Activated naive CD8-positive, alpha-beta T cell treated with anti-CD3 and anti-CD28 coated beads for 36 hours (primary cell): ENCODE data around the gene ARAP1. TPM values are rescaled to one million over a fixed set of nuclear protein-coding genes. Genes with fewer than 3 reads are reported as not detected.

Experiments
- DNase-seq: peaks from one replicate; pipeline ENCODE4 v3.0.0; 2021
- H3K27ac Mint-ChIP-seq: one replicate; pipeline ENCODE4 v1.8.0; 2022; ENCODE audit warnings: mild to moderate bottlenecking, moderate library complexity, mixed read lengths
- H3K27me3 Mint-ChIP-seq: one replicate; pipeline ENCODE4 v1.8.0; 2022; ENCODE audit warnings: mild to moderate bottlenecking, mixed read lengths
- H3K36me3 Mint-ChIP-seq: one replicate; pipeline ENCODE4 v1.8.0; 2021; ENCODE audit warnings: mild to moderate bottlenecking, mixed read lengths
- H3K4me1 Mint-ChIP-seq: one replicate; pipeline ENCODE4 v1.8.0; 2021; ENCODE audit warnings: mixed read lengths
- H3K4me3 Mint-ChIP-seq: one replicate; pipeline ENCODE4 v1.8.0; 2022; ENCODE audit warnings: mild to moderate bottlenecking, moderate library complexity, mixed read lengths
- H3K9me3 Mint-ChIP-seq: one replicate; pipeline ENCODE4 v1.8.0; 2022; ENCODE audit warnings: mixed read lengths
- total RNA-seq, 2 experiments: library from RNA; stranded (reverse); gene quantifications; one replicate each; pipeline ENCODE4 v1.2.3, GENCODE V29; 2021

ARAP1 gene
- total RNA-seq, 2 experiments from 2014 or later, result 49.3 to 52.3 TPM

DNA sequence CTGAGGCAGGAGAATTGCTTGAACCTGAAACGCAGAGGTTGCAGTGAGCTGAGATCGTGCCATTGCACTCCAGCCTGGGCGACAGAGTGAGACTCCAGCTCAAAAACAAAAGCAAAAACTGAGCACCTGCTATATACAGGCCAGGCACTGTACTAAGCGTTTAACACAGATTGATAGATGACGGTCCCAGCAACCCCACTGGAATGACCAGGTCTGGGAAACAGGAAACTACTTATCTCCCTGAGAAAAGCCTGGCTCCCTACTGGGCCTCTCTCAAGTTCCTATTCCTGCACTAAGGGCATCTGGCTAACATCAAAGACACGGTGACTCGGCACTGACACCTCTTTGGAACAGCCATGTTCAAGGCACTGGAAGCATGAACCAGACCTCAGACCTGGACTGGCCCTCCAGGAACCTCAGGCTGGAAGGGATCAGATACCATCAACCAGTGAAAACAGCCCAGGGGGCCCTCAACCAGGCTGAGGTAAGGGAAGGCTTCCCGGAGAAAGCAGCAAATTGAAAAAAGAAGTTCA lies 16.6 kb downstream of the ARAP1 start:
- DNase-seq, result no peak
- Mint-ChIP-seq H3K36me3 (peaks cover 16% of the 10 kb centered on the region), H3K9me3 (no peaks in the 10 kb centered on the region), H3K4me3 (no peak overlapping the region), H3K27me3 (no peaks in the 10 kb centered on the region), H3K27ac (peak overlapping the region; percentile 31), H3K4me1 (peaks cover 40% of the 10 kb centered on the region)

DNA sequence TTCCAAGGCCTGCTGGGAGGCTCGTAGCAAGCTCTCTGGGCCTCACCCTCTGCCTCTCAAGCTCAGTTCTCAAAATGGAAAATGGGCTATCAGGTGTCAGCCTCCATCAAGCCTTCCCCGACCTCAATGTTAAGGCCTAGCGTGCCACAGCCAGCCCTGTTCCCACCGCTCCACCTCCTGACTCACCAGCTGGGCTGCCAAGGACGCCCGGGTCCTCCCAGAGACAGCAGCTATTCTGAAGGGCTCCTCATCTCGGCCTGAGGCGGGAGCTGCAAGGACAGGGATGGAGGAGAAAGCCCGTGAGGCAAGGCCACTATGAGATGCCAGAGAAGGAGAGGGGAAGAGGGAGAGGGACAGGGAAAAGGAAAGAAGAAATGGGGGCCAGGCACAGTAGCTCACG lies 19.9 kb downstream of the ARAP1 start:
- DNase-seq, result no peak
- Mint-ChIP-seq H3K4me3 (no peak overlapping the region), H3K27ac (no peak overlapping the region), H3K9me3 (no peaks in the 10 kb centered on the region), H3K36me3 (peaks cover 10% of the 10 kb centered on the region), H3K4me1 (peaks cover 17% of the 10 kb centered on the region), H3K27me3 (no peaks in the 10 kb centered on the region)

DNA sequence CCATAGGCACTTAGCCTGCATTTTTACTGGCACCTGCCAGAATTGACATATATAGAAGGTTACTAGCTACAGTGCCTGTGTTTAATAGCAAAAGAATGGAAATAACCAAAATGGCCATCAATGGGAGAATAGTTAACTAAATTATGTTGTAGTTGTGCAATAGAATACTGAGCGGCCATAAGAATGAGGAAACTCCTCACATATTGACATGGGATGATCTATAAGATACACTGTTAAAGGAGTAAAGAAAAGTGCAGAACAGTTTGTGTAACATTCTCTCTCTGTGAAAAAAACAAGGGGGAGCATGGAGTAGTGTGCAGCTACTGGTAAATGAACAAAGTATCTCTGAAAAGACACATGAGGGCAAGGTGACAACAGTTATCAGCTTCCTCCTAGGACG lies 21.5 kb downstream of the ARAP1 start:
- no peak for DNase-seq
- Mint-ChIP-seq H3K4me1 (peaks cover 5% of the 10 kb centered on the region), H3K36me3 (peaks cover 10% of the 10 kb centered on the region), H3K27ac (no peak overlapping the region), H3K9me3 (no peaks in the 10 kb centered on the region), H3K27me3 (no peaks in the 10 kb centered on the region), H3K4me3 (no peak overlapping the region)

DNA sequence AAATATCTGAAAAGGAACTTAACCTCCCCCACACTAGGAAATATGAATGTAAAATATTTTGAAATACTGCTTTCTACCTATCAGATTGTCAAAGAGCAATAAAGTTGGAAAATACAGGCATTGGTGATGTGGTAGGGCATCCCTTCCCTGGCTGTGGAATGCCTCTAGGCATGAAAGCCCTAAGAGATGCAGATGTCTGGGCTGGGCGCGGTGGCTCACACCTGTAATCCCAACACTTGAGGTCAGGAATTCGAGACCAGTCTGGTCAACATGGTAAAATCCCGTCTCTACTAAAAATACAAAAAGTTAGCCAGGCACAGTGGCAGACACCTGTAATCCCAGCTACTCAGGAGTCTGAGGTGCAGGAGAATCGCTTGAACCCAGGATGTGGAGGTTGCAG lies 22.0 kb downstream of the ARAP1 start:
- Mint-ChIP-seq H3K27me3 (no peaks in the 10 kb centered on the region), H3K4me3 (no peak overlapping the region), H3K9me3 (no peaks in the 10 kb centered on the region), H3K4me1 (peaks cover 9% of the 10 kb centered on the region), H3K36me3 (peaks cover 10% of the 10 kb centered on the region), H3K27ac (no peak overlapping the region)
- no peak for DNase-seq

DNA sequence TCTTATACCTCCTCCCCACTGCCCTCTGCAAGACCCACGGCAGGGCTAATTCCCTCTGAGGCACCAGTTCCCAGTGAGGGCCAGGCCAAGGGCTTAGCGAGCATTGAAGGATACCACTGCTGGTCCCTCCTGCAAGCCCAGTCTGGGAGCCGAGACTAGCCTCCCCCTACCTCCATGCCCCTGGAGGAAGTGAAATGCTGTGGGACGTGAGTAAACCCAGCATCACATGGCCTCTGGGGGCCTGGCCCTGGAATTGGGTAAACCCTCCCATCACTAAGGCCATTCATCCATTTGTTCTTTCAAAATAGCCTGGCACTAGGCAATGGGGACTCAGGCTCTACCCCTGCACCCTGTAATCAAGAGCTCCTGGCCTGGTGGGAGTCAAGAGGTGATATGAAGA lies 24.7 kb downstream of the ARAP1 start:
- DNase-seq, result no peak
- no peaks in the 10 kb centered on the region for H3K27me3 Mint-ChIP-seq
- no peaks in the 10 kb centered on the region for H3K9me3 Mint-ChIP-seq
- H3K4me3 Mint-ChIP-seq, result no peak overlapping the region
- peaks cover 10% of the 10 kb centered on the region for H3K4me1 Mint-ChIP-seq
- H3K27ac Mint-ChIP-seq, result no peak overlapping the region
- peaks cover 10% of the 10 kb centered on the region for H3K36me3 Mint-ChIP-seq

DNA sequence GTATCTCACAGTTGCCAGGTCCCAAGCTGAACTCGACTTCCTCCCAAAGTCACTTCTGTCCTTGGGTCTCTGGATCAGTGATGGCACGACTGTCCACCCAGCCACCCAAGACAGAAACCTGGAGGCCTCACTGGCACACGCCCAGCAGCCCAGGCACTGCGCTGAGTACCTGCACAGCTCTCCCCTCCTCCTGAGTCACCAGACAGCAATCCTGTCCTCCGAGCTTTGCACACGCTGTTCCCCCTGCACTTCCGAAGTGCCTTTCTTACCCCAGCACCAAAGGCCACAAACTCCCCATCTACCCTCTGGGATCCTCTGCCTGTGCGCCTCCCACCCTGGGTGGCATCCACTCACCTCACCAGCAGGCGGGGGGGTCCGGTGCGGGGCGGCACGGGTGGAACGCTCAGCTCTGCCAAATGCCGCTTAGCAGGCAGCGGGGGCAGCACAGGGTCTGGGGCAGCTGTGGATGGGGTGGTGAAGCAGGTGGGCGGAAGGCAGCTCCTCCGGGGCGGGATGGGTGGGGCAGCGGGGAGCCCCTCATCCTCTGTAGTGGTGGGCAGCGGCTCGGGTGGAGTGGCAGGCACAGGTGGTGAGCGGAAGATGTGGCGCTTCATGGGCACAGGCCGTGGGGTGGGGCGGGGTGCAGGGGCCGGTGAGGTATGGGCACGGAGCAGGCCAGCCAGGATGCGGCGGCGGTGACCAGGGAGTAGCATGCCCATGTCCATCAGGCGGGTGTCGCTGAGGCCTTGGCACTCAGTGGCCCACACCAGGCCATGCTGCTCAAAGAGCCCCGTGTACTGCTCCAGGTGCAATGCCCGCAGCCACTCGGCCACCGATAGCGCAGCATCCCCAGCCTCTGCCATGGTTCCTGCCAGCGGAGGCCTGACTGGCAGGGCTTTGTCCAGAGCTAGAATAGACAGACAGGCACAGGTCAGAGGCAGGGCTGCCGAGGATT lies 25.7 kb downstream of the ARAP1 start:
- no peak overlapping the region for H3K27ac Mint-ChIP-seq
- no peak overlapping the region for H3K4me3 Mint-ChIP-seq
- no peak for DNase-seq
- H3K9me3 Mint-ChIP-seq, result no peaks in the 10 kb centered on the region
- peaks cover 8% of the 10 kb centered on the region for H3K36me3 Mint-ChIP-seq
- H3K4me1 Mint-ChIP-seq, result peaks cover 11% of the 10 kb centered on the region
- no peaks in the 10 kb centered on the region for H3K27me3 Mint-ChIP-seq

DNA sequence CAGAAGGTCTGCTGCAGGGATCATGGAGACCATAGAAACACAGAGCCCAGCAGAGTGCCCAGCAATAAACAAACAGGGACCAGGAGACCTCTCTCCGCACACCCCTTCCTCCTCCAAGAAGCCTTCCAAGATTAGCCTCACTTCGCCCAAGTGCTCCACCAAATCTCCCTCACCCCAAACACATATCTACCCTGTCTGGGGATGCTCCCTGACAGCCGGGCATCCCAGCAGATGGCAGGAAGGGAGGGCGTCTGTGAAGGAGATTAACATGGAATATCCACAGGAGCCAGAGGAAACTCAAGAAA lies 26.5 kb downstream of the ARAP1 start:
- peaks cover under 1% of the 10 kb centered on the region for H3K36me3 Mint-ChIP-seq
- H3K27ac Mint-ChIP-seq, result peak overlapping the region; percentile 57
- peaks cover 14% of the 10 kb centered on the region for H3K4me1 Mint-ChIP-seq
- H3K4me3 Mint-ChIP-seq, result no peak overlapping the region
- no peaks in the 10 kb centered on the region for H3K9me3 Mint-ChIP-seq
- no peaks in the 10 kb centered on the region for H3K27me3 Mint-ChIP-seq
- no peak for DNase-seq

DNA sequence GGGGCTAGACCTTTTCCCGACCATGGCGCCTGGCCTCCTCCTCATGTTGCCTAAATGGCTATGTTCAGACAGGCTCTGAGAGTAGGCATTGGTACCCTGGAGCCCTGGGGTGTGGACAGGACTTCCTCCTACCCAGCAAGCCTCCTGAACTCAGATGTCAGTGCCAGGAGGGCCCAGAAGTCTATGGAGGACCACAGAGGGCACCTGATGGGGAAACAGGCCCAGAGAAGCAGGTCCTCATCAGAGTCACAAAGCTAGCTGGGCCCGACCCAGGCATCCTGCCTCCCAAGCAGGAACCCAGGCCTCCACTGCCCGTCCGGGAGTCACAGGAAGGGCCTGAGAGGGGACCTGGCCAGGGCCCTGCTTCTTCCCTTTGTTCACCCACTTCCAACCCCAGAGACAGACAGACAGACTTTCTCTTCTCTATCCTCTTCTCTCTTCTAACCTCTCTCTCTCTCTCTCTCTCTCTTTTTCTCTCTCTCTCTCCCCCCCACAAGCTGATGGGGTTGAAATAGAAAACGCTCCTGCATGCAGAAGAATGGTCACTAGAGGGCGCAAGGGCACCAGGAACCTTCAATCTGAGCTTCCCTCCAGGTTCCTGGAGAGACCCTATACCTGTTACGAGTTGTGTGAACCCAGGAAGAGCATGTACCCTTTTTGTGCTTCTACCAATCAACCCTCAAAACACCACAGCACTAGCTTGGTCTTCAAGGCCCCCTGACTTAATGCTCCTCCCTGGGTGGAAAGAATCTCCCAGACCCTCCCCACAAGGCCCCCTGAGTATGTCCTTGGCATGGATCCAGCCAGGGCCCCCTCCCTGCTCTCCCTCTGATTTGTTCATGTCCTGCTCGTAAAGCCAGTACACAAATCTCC lies 27.1 kb downstream of the ARAP1 start:
- Mint-ChIP-seq H3K27me3 (no peaks in the 10 kb centered on the region), H3K36me3 (no peaks in the 10 kb centered on the region), H3K9me3 (no peaks in the 10 kb centered on the region), H3K27ac (peak overlapping the region; percentile 57), H3K4me1 (peaks cover 20% of the 10 kb centered on the region), H3K4me3 (no peak overlapping the region)
- peak; percentile 71 for DNase-seq

DNA sequence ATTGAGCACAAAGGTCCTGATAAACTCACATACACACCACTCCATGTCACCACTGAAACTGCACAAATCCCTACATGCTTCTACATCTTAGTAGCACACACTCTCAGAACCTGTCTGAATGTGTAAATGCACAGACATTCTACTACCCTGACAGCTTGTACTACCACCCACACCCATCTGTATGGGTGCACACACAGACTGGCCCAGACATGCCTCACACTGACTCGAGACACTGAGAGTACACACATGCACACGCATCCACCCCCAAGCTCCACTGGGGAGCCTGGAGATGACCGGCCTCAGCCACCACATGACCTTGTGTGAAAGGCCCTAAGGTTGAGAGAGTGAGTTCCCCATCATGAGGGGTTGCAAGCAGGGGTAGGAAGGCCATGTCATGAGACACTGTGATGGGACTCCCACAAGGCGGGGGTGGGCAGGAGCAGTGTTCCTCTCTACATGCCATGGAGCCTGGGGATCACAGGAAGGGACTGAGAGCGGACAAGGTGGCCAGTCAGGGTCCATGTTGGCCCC lies 28.1 kb downstream of the ARAP1 start:
- Mint-ChIP-seq H3K36me3 (peaks cover 2% of the 10 kb centered on the region), H3K27ac (no peak overlapping the region), H3K9me3 (no peaks in the 10 kb centered on the region), H3K27me3 (no peaks in the 10 kb centered on the region), H3K4me1 (peaks cover 30% of the 10 kb centered on the region), H3K4me3 (no peak overlapping the region)
- no peak for DNase-seq

DNA sequence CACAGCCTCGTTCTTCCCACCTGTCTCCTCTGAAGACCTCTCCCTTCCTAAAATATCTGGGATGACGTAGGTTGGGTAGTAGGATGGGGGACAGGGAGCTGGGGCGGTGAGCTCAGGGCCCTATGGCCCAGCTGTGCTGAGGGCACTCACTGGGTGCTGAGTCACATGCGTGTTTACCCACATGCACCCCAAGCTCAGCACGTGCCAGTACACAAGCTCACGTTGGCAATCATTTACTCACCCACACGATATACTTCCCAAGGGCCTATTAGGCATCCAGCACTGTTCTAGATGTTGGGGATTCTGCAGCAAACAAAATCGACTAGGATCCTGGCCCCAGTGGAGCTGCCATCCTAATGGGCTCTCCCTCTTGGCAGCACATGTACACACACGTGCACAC lies 28.7 kb downstream of the ARAP1 start:
- Mint-ChIP-seq H3K4me1 (peaks cover 36% of the 10 kb centered on the region), H3K36me3 (peaks cover 2% of the 10 kb centered on the region), H3K9me3 (no peaks in the 10 kb centered on the region), H3K4me3 (no peak overlapping the region), H3K27me3 (no peaks in the 10 kb centered on the region), H3K27ac (peak overlapping the region; percentile 16)
- no peak for DNase-seq

DNA sequence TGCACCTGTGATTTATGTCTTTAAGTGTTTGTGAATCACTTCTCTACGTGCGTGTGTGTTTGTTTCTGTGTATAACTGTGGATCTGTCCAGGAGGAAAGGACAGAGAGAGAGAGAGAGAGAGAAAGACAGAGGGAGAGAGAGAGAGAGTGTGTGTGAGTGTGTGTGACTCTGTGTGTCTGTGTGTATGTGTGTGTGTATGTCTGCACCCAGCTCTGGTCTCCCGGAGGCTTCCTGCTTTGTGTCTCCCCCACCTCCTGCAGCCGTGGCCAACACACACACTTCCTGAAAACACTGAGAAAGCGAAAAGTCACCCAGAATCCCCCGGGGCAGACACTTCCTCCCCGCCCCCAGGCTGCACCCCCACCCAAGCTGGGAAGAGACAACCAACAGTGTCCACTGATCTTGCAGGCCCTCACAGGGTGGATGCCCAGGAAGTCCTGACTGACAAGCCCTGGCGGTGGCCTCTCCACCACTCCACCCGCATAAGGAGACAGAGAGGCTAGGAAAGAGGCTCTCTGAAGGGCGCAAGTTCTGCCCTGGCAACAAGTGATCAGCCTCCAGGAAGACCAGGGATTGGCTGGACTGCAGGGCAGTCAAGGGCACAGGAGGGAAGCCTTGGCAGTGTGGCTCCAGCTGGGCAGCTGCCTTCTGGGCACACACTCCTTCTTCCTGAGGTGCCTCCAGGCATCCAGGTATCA lies 30.0 kb downstream of the ARAP1 start:
- no peaks in the 10 kb centered on the region for H3K9me3 Mint-ChIP-seq
- peak overlapping the region; percentile 94 for H3K27ac Mint-ChIP-seq
- H3K36me3 Mint-ChIP-seq, result peaks cover 2% of the 10 kb centered on the region
- H3K27me3 Mint-ChIP-seq, result no peaks in the 10 kb centered on the region
- H3K4me3 Mint-ChIP-seq, result peak overlapping the region; percentile 94
- H3K4me1 Mint-ChIP-seq, result peaks cover 41% of the 10 kb centered on the region
- peak; percentile 82 for DNase-seq

DNA sequence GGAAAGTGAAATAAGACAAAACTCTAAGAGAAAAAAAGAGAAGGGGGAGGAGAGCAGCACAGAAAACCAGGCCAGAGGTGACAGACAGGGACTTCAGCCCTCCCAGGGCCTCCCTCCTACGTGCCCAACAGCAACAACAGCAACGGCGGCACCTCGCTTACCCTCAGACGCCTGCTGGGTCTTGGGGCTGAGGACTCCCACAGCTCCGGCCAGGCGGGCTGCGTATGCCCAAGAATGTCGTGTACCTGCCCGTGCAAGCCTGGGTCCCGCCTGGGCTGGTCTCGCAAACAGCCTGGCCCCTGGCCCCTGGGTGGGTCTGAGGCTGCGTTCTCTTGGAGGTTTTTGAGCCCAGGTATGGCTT lies 30.5 kb downstream of the ARAP1 start:
- no peaks in the 10 kb centered on the region for H3K9me3 Mint-ChIP-seq

DNA sequence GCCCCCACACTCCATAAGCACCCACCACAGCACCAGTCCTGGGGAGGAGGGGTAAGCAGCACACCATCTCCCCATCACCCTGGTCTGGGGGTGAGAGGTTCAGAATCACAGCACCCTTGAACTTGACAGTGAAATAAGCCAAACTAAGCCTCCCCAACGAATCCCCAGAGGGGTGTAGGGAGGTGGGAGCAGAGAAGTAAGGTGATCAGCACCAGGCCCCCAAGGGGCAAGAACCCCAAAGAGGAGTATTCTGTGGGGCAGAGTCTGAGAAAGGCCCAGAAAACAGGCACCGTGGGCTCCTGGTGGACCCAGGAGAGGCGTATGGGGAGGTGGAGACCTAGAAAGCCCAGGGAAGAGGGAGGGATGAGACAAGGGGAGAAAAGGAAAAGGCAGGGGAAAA lies 30.9 kb downstream of the ARAP1 start:
- no peak for DNase-seq

More for the DNA sequence above, 30.5 kb downstream of the ARAP1 start:
- peak overlapping the region; percentile 94 for H3K4me3 Mint-ChIP-seq
- H3K36me3 Mint-ChIP-seq, result peaks cover 2% of the 10 kb centered on the region
- DNase-seq, result peak; percentile 42
- no peaks in the 10 kb centered on the region for H3K27me3 Mint-ChIP-seq
- H3K4me1 Mint-ChIP-seq, result peaks cover 43% of the 10 kb centered on the region
- H3K27ac Mint-ChIP-seq, result peak overlapping the region; percentile 94

DNA sequence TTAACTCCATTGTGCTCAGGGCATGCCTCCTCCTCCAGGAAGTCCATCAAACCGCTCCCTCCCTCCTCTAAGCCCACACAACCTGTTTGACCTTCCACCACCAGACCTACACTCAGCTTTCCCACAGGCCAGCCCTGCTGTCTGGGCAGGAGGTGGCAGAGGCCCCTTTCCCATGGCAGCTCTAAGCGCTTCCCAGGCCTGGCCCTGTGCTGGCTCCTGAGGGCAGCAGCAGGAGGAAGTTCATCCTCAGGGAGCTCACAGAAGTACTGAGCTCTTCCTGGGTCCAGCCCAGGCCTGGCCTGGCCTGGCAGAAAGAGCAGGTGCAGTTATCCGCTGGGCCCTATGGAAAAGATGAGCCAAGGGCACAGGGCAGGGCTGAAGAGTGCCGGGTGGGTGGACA lies 31.4 kb downstream of the ARAP1 start:
- H3K36me3 Mint-ChIP-seq, result peaks cover 2% of the 10 kb centered on the region
- peak overlapping the region; percentile 60 for H3K27ac Mint-ChIP-seq
- H3K4me1 Mint-ChIP-seq, result peaks cover 43% of the 10 kb centered on the region
- H3K9me3 Mint-ChIP-seq, result no peaks in the 10 kb centered on the region
- H3K4me3 Mint-ChIP-seq, result peak overlapping the region; percentile 94
- H3K27me3 Mint-ChIP-seq, result no peaks in the 10 kb centered on the region
- DNase-seq, result no peak

More for the DNA sequence above, 30.9 kb downstream of the ARAP1 start:
- Mint-ChIP-seq H3K27ac (peak overlapping the region; percentile 94), H3K9me3 (no peaks in the 10 kb centered on the region), H3K36me3 (peaks cover 2% of the 10 kb centered on the region), H3K4me1 (peaks cover 43% of the 10 kb centered on the region), H3K4me3 (peak overlapping the region; percentile 94), H3K27me3 (no peaks in the 10 kb centered on the region)
